HG03460 (cell line): ENCODE results near the gene EPHA10.

Experiments used
- ATAC-seq: cut with Tn5 transposase; IDR thresholded peaks from one replicate; pipeline ENCODE4 v1.9.1; 2021; ENCODE audit not compliant: unreplicated experiment

EPHA10 gene

DNA sequence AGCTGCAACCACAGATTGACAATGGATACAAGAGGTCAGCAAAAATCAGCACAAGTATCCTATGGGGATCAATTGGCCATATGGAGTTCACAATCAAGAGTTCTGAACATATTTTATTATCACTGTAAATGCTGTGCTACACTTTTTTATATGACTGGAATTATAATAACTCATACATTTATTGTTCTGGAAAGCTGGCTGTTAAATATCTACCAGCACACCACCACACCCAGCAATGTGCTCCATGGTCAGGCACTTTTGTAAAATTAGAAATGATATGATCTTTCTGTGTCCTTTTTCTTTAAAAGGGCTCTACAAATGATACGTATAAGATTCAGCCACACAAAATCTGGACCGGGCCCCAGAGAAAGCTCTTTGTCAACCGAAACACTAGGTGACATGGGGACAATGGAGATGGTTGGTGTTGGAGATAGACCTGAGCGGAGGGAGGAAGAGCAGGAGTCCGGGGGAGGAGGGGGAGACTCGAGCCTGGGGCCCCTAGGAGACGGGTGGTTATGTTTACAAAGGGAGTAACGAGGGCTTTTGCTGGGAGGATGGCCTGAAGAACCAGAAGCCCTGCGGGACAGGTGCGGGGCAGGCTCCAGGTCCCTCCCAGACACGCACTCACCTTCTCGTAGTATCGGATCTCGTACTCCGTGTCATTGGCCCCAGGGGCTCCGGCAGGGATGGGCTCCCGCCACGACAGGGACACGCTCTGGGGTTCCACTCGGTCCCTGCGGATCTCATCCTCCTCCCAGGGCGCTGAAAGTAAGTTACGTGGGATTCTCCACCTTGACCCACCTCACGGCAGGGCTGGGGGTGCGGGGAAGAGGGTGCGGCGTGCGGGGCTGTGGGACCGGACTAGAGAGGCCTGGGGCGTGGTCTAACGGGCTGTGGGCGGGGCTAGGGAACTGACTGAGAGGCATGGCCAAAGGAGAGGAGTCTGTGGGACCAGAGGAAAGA is 30.0 kb downstream of the EPHA10 start:
- ATAC-seq = no peak

GRCh38 chr1:37732111-37732780 is 32.7 kb downstream of the EPHA10 start:
- no peak for ATAC-seq

- ATAC-seq = no peak
Measured at GRCh38 chr1:37731312-37732019, 33.5 kb downstream of the EPHA10 start.

DNA sequence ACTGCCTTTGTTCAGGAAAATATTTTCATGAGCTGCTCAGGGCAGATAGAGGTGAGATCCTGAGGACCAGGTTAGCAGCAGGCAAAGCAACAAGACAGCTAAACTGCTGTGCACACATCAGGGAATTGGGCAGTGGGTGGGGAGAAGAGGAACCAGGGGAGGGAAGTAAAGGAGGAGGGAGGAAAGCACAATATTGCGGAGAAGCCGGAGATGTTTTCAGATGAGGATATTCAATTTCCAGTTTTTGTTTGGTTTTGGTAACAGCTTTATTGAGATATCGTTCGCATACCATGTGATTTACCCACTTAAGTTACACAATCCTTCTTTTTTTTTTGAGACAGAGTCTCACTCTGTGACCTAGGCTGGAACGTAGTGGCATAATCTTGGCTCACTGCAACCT is 34.5 kb downstream of the EPHA10 start:
- ATAC-seq = no peak

DNA sequence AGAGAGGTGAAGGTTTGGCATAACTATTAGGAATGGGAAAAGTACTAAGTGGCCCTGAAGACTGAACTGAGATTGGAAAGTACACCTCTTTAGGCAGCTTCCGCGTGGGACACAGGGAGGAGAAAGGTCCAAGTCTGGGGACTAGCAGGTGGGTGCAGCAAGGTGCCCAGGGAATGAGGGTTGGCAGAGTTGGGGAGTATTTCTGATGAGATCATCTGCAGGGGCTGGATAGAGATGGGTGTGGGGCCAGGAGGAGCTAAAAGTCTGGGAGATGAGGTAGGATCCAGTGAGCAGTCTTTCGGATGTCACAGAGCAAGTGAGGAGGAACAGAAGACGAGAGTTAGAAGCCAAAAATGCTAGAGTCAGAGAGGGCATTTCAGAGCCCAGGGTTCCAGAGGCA is 36.5 kb downstream of the EPHA10 start:
- ATAC-seq = no peak

GRCh38 chr1:37726751-37727585 is 38.0 kb downstream of the EPHA10 start:
- ATAC-seq = no peak

DNA sequence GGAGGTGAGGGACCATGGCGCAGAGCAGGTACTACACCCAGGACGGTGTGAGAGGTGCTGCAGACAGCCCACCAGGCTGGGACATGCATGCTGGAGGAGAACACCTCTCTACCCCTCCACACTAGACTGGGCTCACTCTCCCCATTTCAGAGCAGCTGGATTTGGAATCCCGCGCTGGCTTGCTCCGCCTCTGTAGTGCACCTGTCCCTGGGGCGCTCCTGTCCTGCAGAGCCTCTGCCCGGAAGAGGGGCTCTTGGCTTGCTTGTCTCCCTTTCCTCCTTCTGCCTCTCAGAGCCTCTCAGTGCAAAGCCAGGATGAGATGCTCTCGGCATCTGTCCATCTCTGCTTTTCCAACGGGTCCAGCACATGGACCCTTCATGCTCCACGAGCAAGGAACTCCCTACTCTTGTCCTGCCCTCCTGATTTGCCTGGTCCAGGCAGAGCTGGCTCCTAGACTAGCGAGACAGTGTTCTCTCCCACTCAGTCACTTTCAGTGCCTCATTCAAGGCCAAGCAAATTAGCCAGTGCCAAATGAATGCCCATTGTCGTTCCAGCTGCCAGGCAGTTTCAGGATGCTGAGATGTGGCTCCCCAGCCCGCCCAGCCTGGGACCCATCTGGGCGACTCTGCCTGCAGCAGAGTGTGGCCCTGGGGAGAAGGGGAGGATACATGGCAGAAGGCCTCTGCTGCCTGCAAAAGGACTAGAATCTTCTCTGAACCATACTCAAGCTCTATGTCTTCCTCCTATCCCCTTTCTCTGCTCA is 38.9 kb downstream of the EPHA10 start:
- ATAC-seq = no peak

GRCh38 chr1:37724575-37724974 is 40.3 kb downstream of the EPHA10 start:
- ATAC-seq = no peak

- ATAC-seq = no peak
Measured at GRCh38 chr1:37723390-37724078, 41.4 kb downstream of the EPHA10 start.

DNA sequence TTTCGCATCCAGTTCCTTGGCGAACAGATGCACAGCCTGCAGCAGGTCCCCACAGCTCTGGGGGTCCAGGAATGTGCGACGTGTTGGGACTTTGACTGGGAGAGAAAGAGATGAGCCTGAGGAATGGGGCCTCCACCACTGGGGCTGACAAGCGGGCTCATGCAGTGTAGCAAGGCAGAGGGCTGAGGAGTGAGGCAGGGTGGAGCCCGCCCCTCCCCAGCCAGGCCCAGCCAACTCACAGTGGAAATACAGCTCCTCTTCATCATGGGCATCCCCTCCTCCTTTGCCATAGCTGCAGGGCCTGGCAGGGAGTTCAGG is 41.9 kb downstream of the EPHA10 start:
- ATAC-seq = no peak

GRCh38 chr1:37722181-37723071 is 42.5 kb downstream of the EPHA10 start:
- no peak for ATAC-seq

- ATAC-seq = no peak
Measured at GRCh38 chr1:37721565-37721964, 43.4 kb downstream of the EPHA10 start.

GRCh38 chr1:37720231-37721130 is 44.4 kb downstream of the EPHA10 start:
- ATAC-seq = no peak

GRCh38 chr1:37719572-37720195 is 45.2 kb downstream of the EPHA10 start:
- ATAC-seq = no peak

DNA sequence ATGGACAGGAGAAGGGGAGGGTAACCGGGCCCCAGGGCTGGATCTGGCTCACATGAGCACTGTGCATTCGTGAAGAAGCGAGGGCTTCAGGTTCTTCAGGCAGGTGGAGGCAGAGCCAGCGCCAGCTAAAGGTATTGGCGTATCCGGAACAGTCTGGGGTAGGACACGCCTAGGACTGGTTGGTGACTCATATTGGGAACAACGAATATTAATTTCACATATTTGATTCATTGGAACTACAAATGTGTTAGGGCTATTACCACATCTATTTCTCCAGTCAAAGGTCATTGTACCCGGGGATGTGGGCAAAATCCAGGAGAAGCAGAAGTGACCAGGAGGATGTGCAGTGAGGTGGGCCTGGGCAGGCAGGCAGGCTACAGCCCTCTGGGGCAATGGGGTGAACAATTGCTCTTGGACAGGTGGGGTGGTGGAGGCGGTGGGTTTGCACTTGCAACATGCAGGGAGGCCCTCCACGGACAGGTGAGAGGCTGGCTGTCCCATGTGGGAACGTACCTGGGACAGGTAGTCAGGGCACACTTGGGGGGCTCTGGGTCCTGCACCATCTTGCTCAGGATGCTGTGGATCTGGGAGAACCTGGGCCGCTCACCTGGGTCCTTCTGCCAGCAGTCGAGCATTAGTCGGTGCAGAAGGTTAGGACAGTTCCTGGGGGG is 45.9 kb downstream of the EPHA10 start:
- ATAC-seq = no peak

- no peak for ATAC-seq
Measured at GRCh38 chr1:37718181-37718900, 46.6 kb downstream of the EPHA10 start.
